Kidney (tissue), 14 donors: Measurements from ENCODE around the gene SEC14L5. TPM values are rescaled to one million over a fixed set of nuclear protein-coding genes. Genes with fewer than 3 reads are reported as not detected.

Experiments
- DNase-seq, 5 donors: peaks; one replicate each; pipeline ENCODE4 v3.0.0-alpha.2; 2013 to 2020
- FAIRE-seq: peaks from 2 replicates; lab custom pipeline; 2012; peaks lifted over from hg19 to GRCh38; lab: Jason Lieb, UNC
- H3K27ac ChIP-seq, 2 donors: one replicate each; pipeline ENCODE4 v1.7.0; 2013; ENCODE audit warnings: low read depth in 2 of 2, low read length in 2 of 2, inconsistent platforms in 1 of 2
- H3K27me3 ChIP-seq: one replicate; pipeline ENCODE4 v1.7.1; 2013; ENCODE audit warnings: low read length, inconsistent platforms; ENCODE audit not compliant: control insufficient read depth, insufficient read depth
- H3K36me3 ChIP-seq, 3 donors: one replicate each; pipeline versions ENCODE4 v1.7.0 to v1.7.1; 2013; ENCODE audit warnings: low read length in 3 of 3, control low read depth in 1 of 3, inconsistent platforms in 1 of 3; ENCODE audit not compliant: insufficient read depth in 3 of 3, control insufficient read depth in 2 of 3
- H3K4me1 ChIP-seq, 3 donors: one replicate each; pipeline versions ENCODE4 v1.7.0 to v1.7.1; 2013; ENCODE audit warnings: low read length in 3 of 3, inconsistent platforms in 1 of 3, low read depth in 1 of 3; ENCODE audit not compliant: control insufficient read depth in 2 of 3, insufficient read depth in 2 of 3
- H3K4me3 ChIP-seq, 3 donors: one replicate each; pipeline versions ENCODE4 v1.7.0 to v1.8.1; 2013; ENCODE audit warnings: low read length in 3 of 3, control low read depth in 1 of 3, inconsistent platforms in 1 of 3
- H3K9ac ChIP-seq, 3 donors: one replicate each; pipeline versions ENCODE4 v1.7.0 to v1.7.1; 2013; ENCODE audit warnings: low read length in 3 of 3, control low read depth in 1 of 3, inconsistent platforms in 1 of 3
- H3K9me3 ChIP-seq, 3 donors: one replicate each; pipeline versions ENCODE4 v1.7.0 to v1.7.1; 2013; ENCODE audit warnings: low read length in 3 of 3, control low read depth in 1 of 3, inconsistent platforms in 1 of 3; ENCODE audit not compliant: control insufficient read depth in 2 of 3, insufficient read depth in 1 of 3
- CTCF ChIP-seq: IDR thresholded peaks from 3 replicates; pipeline ENCODE4 v1.5.1; 2012; ENCODE audit warnings: mild to moderate bottlenecking, moderate library complexity, borderline replicate concordance; ENCODE audit not compliant: insufficient read depth; ENCODE audit errors: extremely low read depth
- intact Hi-C: fragments of 100-400 bp; cut with DNase I; formaldehyde crosslinking; loops from one replicate; pipeline ENCODE4 v1.11.1; 2022
- polyA plus RNA-seq: library from polyadenylated mRNA; stranded (reverse); fragments of 350-450 nt; fragmentation: Illumina TruSeq; extraction: RNeasy Lipid Tissue Mini Kit (QIAGEN cat#74804); gene quantifications from one replicate; pipeline ENCODE4 v1.2.3, GENCODE V29; 2014; ENCODE audit warnings: low read depth, low replicate concordance; ENCODE audit not compliant: insufficient read depth
- total RNA-seq: library from RNA; stranded (reverse); fragmentation: NEBNext Ultra II Directional; extraction: Animal tissue kit (Norgen Biotek cat#: 25700); gene quantifications from one replicate; pipeline ENCODE4 v1.2.1, GENCODE V29; 2021
- donor health status: control.
- donor health status: control.
- donor health status: control.
- donor health status: control.
- donor health status: control.
- donor health status: DM: yes; HTN: yes; CAD: no.
- donor health status: Normal renal cell carcinoma (clear cell type).

Gene SEC14L5
- total and polyA plus RNA-seq, 2 donors from 2014 or later: 0.13 to 0.16 TPM

- H3K9ac ChIP-seq: no peak overlapping the region
- H3K27me3 ChIP-seq: no peaks in the 10 kb centered on the region
- no peak for TF ChIP-seq CTCF
- H3K27ac ChIP-seq: no peak overlapping the region
- no peaks in the 10 kb centered on the region for H3K9me3 ChIP-seq
- no peak for DNase-seq
- no peak overlapping the region for H3K4me3 ChIP-seq
- H3K4me1 ChIP-seq: no peaks in the 10 kb centered on the region
- intact Hi-C loops: no loop called here
- FAIRE-seq: no peak
- no peaks in the 10 kb centered on the region for H3K36me3 ChIP-seq
These were observed 41.0 kb upstream of the SEC14L5 start for GRCh38 chr16:4917117-4917516.

GRCh38 chr16:4918781-4919251 is 39.3 kb upstream of the SEC14L5 start:
- no peak for TF ChIP-seq CTCF
- H3K4me1 ChIP-seq: no peaks in the 10 kb centered on the region
- no peaks in the 10 kb centered on the region for H3K27me3 ChIP-seq
- intact Hi-C loops: no loop called here
- H3K9me3 ChIP-seq: no peaks in the 10 kb centered on the region
- FAIRE-seq (no peak), DNase-seq (peak; percentile 88 to 93 (median 90))
- H3K27ac ChIP-seq: no peak overlapping the region
- no peaks in the 10 kb centered on the region for H3K36me3 ChIP-seq
- H3K9ac ChIP-seq: peak overlapping the region in 1 of 3 donors; percentile 3
- no peak overlapping the region for H3K4me3 ChIP-seq

DNA sequence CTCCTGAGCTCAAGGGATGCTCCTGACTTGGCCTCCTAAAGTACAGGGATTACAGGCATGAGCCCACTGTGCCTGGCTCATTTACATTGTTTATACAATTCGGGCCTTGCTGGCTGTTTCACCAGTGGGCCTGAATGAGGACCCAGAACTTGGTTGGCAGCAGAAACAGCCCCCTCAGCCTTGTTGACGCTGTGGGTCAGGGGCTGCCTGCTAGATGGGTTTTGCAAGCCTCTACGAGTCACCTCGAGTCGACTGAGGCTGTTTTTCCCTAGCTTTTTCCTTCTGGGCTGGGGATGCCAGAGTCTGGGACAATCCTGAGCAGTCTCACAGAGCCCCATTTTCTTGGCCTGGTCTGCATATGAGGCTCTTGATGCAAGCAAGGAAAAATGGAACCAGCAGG is 37.3 kb upstream of the SEC14L5 start:
- H3K27me3 ChIP-seq: no peaks in the 10 kb centered on the region
- intact Hi-C loops: no loop called here
- no peaks in the 10 kb centered on the region for H3K36me3 ChIP-seq
- no peak overlapping the region for H3K4me3 ChIP-seq
- peaks cover 0 to 9% (median 4%) of the 10 kb centered on the region in 3 donors for H3K4me1 ChIP-seq
- no peaks in the 10 kb centered on the region for H3K9me3 ChIP-seq
- no peak for DNase-seq
- TF ChIP-seq CTCF: no peak
- no peak overlapping the region for H3K9ac ChIP-seq
- H3K27ac ChIP-seq: no peak overlapping the region
- FAIRE-seq: no peak
